HG02852 (cell line): ENCODE results near the gene CES3.
"Not testable (repeated sequence)": the region's sequence is repeated elsewhere in the genome, so short reads cannot be mapped to it uniquely, and the experiment has no call there.

Source experiments
- ATAC-seq: cut with Tn5 transposase; IDR thresholded peaks from one replicate; pipeline ENCODE4 v1.9.1; 2021; ENCODE audit warnings: mild to moderate bottlenecking, moderate library complexity; ENCODE audit not compliant: unreplicated experiment

Gene CES3

GRCh38 chr16:66944971-66945370 is 16.1 kb upstream of the CES3 start:
- ATAC-seq = not testable (repeated sequence)

- ATAC-seq = no peak
Observed at GRCh38 chr16:66945939-66946338, 15.1 kb upstream of the CES3 start.

GRCh38 chr16:66946541-66946940 is 14.5 kb upstream of the CES3 start:
- no peak for ATAC-seq

GRCh38 chr16:66946974-66947301 is 14.1 kb upstream of the CES3 start:
- ATAC-seq = no peak

GRCh38 chr16:66947302-66948065 is 13.6 kb upstream of the CES3 start:
- ATAC-seq = peak; percentile 77

GRCh38 chr16:66948134-66948836 is 12.8 kb upstream of the CES3 start:
- ATAC-seq = no peak

GRCh38 chr16:66948837-66949225 is 12.2 kb upstream of the CES3 start:
- ATAC-seq = no peak

GRCh38 chr16:66949472-66949871 is 11.6 kb upstream of the CES3 start:
- no peak for ATAC-seq

- ATAC-seq = no peak
Observed at GRCh38 chr16:66950437-66950836, 10.6 kb upstream of the CES3 start.

GRCh38 chr16:66950971-66951790 is 9.9 kb upstream of the CES3 start:
- ATAC-seq = no peak

- ATAC-seq = no peak
Observed at GRCh38 chr16:66952430-66953110, 8.5 kb upstream of the CES3 start.

GRCh38 chr16:66953462-66954096 is 7.5 kb upstream of the CES3 start:
- no peak for ATAC-seq

GRCh38 chr16:66954097-66954659 is 6.9 kb upstream of the CES3 start:
- ATAC-seq = no peak

- ATAC-seq = not testable (repeated sequence)
Observed at GRCh38 chr16:66955363-66956153, 5.5 kb upstream of the CES3 start.

- ATAC-seq = not testable (repeated sequence)
Observed at GRCh38 chr16:66956154-66956457, 5.0 kb upstream of the CES3 start.

GRCh38 chr16:66958857-66959703 is 2.0 kb upstream of the CES3 start:
- ATAC-seq = no peak

- ATAC-seq = no peak
Observed at GRCh38 chr16:66959704-66960161, 1.3 kb upstream of the CES3 start.

- ATAC-seq = no peak
Observed at GRCh38 chr16:66960270-66960669, 796 bp upstream of the CES3 start.

GRCh38 chr16:66961914-66962313 is 848 bp downstream of the CES3 start:
- no peak for ATAC-seq
